ENCODE results near the gene BBC3.
A peak's percentile ranks its signal among the peaks of the same experiment; 100 is the strongest.
"Not testable (repeated sequence)": the region's sequence is repeated elsewhere in the genome, so short reads cannot be mapped to it uniquely, and the experiment has no call there.

BBC3 gene

DNA sequence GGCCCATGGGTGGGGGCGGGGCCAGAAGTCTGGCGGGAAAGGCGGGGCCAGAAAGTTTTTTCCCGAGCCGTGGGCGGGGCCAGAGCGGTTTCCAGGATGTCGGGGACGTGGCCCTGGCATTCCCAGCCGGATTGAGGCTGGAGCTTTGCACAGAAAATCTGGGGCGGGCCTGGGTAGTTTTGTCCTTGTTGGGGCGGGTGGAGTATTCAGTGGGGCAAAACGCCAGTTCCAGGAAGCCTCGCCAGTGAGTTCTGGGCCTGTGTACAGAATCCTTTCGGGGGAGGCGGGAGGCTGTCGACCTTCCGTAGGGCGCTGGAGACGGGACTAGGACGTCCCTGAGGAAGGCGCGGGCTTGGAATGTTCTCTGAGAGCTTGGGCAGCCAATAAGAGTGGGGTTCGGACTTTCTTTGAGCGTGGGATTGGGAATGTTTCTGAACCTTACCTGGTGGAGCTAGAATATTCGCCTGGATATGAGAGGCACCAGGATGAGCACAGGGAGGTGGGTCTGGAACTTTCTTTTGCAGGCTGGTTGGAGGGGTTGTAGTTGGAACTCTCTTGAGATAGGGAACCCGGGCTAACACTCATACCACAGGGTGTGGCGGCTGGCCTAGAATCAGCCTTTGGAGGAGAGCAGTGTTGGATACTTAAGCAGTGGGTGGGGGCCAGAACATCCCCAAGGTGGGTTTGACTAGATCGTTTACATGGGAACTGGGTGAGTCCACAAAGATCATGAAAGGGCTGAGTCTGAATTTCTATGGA is 26.6 kb upstream of the BBC3 start:
- DNase-seq, result no peak

DNA sequence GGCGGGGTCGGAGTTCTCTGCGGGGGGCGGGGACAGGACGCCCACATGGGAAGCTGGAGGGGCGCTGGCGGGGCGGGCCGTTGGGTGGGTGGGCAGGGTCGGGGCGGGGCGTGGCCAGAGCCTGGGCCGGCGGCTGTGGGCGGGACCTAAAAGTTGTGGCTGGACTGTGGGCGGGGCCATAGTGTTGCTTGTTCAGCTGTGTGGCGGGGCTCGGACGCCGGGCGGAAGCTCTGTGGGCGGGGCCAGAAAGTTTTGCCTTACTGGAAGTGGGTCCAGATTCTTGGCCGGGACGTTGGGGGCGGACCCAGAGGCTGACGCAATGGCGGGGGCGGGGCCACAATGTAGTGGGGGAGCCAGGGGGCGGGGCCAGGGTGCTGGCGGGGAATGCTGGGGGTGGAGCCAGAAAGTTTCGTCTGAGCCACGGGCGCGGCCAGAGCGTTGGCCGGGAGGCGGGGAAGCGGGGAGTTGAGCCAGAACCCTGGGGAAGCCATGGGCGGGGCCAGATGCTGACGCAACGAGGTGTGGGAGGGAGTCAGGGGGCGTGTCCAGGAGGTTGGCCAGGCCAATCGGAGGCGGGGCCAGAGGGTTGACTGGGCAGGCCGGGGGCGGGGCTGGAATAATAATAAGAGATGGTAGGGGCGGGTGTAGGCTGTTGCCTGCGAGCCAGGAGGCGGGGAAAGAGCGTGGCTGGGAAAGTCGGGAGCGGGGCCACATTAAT is 25.9 kb upstream of the BBC3 start:
- DNase-seq, result peak; percentile 100

DNA sequence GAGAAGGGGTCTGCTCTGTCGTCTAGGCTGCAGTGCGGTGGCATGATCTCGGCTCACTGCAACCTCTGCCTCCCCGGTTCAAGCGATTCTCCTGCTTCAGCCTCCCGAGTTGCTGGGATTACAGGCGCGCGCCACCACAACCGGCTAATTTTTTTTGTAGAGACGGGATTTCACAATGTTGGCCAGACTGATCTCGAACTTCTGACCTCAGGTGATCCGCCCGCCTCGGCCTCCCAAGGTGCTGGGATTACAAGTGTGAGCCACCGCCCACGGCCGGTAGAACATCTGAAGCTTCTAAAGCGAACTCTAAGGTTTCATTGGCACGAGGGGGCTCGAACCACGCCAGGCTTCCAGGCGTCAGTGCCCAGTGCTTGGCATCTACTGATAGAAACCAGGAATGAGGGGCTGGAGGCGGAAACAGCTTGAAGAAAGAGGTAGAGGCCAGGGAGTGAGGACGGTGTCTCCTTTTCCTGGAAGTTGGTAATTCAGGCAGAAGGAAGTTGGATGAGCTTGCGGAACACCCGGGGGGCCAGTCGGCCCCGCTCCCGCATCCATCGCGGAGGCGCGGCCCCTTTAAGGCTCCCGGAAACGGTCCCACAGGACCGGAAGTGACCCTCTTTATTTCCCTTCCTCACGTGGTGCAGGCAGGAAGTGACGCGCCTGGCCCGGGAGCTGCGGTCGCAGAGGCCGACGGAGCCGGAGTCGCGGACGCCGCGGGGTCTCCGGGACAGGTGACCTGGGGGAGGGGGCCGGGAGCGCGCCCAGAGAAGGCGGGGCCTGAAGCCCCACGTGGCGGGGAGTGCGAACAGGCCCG is 25.1 kb upstream of the BBC3 start, which contains the start of gene CCDC9:
Gene CCDC9, plus strand, starts transcription at position 647 of the 814 bp plus-strand sequence. CDS start 1,876 bp downstream, outside the sequence.
- DNase-seq, result peak; percentile 96

DNA sequence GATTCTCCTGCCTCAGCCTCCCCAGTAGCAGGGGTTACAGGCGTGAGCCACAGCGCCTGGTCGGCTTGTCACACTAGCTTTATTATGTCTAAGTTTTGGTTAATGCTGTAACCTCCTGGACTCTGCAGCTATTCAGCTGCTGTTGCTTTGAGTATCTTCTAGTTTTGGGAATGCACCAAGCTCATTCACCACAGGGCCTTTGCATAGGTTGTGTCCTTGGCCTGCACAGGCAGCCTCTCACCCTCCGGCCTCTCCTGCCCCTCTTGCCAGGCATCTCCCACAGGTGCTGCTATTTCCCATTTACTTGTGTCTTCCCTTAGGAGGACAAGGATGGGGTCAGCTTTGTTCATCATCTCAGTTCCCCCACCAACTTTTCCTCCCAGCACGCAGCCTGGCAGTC is 23.0 kb upstream of the BBC3 start:
- DNase-seq, result no peak

DNA sequence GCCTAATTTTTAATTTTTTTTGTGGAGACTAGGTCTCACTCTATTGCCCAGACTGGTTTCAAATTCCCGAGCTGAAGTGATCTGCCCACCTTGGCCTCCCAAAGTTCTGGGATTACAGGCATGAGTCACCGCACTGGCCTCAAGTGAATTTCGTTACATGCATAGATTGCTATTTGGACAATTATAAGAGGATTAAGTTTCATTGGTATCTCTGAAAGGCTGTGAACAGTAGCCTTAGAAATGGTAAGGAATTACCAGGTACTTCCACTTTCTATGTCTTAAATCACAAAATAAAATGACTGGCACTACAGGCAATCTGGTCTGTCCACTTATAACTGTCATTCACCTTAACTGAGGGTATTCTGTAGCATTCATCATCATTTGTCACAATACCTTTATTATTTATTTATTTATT is 22.5 kb upstream of the BBC3 start:
- no peak for DNase-seq

DNA sequence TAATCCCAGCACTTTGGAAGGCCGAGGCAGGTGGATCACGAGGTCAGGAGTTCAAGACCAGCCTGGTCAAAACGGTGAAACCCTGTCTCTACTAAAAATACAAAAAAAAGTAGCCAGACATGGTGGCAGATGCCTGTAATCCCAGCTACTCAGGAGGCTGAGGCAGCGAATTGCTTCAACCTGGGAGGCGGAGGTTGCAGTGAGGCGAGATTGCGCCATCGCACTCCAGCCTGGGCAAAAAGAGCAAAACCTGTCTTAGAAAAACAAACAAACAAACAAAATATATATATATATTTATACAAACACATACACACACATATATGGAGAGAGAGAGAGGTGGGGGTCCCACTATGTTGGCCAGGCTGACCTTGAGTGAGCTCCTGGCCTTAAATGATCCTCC is 22.0 kb upstream of the BBC3 start:
- not testable (repeated sequence) for DNase-seq

DNA sequence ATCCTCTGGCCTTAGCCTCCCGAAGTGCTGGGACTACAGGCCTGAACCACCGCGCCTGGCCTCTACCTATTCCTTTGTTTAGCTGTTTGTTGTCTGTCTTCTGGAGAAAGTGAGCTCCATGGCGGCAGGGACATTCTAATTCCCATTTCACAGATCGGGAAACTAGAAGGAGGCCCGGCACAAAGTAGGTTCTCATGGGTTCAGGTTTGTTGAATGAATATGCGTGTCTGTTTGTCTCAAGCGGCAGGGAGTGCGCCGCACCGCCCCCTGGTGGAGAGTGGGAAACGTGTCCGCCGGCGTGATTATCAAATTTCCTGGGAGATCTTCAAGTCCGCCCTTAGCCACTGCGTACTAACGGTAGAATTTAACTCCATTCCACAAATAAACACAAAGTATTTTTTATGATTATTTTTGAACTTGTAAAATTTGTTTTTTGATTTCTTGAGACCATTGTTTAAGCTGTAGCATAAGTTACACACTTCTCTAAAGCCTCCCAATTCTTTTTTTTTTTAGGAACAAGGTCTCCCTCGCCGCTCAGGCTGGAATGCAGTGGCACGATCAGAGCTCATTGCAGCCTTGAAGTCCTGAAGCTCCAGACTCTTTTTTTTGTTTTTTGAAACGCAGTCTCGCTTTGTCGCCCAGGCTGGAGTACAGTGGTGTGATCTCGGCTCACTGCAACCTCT is 16.4 kb upstream of the BBC3 start:
- DNase-seq, result peak; percentile 84

DNA sequence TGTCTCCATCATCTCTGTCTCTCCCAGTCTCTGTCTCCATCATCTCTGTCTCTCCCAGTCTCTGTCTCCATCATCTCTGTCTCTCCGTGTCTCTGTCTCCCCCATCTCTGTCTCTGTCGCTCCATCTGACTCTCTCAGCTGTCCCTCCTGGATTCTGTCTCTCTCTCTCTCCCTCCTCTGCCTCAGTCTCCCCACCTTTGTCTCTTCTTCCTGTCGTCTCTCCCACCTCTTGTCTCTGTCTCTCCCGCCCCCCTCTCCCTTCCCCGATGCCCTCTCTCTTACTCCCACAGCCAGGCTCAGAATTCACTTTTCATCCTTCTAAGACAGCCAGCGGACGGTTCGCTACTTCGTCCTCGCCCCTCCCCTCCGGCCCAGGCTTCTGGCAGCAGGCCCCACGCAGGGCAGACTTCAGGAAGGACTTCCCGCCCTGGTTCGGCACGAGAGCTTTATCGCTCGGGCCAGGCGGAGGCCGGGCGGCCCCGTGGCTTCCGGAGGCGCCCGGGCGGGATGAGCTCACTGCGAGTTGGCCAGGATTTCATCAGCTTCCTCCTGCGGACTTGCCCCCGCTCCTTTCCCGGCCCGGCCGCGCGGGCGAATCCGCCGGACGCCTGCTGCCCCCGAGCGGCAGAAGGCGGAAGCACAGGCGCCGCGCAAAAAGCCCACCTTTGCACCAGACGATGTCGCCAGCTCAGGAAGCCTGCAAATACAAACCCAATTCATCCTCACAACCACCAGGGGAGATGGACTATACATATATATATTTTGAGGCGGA is 13.0 kb upstream of the BBC3 start:
- DNase-seq, result peak; percentile 91

DNA sequence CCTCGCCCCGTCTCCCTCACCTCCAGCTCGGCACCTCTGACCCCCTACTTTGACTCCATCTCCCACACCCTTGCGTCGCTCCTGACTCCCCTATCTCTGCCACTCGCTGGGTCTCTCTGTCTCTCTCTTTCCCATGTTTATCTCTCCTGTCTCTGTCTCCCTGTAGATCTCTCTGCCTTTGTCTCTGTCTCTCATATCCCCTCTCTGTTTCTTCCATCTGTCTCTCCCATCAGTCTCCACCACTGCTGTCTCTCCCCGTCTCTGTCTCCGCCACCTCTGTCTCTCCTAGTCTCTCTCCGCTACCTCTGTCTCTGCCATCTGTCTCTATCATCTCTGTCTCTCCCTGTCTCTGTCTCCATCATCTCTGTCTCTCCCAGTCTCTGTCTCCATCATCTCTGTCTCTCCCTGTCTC is 12.4 kb upstream of the BBC3 start:
- DNase-seq, result no peak

DNA sequence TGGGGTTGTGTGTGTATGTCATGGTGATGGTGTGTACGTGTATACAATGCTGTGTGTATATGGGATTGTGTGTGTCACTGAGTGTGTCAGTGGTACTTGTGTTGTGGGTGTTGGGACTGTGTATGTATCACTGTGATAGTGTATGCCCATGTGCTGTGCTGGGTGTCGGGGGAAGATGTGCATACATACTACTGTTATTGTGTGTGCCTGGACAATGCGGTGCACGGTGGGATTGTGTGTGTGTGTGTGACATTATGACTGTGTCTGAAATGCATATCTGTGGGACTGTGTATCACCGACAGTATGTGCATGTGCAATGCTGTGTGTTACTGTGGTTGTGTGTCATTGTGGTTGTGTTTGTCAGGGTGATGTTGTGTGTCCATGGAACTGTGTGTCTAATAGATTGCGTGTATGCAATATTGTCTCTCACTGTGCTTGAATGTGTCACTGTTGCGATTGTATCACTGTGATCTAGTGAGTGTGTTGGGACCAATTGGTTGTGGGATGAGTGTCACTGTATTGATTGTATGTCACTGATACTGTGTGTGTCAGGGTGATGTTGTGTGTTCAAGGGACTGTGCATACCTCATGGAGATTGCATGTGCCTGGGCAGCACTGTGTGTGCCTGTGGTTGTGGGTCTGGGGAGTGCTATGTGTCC is 11.0 kb upstream of the BBC3 start:
- no peak for DNase-seq

DNA sequence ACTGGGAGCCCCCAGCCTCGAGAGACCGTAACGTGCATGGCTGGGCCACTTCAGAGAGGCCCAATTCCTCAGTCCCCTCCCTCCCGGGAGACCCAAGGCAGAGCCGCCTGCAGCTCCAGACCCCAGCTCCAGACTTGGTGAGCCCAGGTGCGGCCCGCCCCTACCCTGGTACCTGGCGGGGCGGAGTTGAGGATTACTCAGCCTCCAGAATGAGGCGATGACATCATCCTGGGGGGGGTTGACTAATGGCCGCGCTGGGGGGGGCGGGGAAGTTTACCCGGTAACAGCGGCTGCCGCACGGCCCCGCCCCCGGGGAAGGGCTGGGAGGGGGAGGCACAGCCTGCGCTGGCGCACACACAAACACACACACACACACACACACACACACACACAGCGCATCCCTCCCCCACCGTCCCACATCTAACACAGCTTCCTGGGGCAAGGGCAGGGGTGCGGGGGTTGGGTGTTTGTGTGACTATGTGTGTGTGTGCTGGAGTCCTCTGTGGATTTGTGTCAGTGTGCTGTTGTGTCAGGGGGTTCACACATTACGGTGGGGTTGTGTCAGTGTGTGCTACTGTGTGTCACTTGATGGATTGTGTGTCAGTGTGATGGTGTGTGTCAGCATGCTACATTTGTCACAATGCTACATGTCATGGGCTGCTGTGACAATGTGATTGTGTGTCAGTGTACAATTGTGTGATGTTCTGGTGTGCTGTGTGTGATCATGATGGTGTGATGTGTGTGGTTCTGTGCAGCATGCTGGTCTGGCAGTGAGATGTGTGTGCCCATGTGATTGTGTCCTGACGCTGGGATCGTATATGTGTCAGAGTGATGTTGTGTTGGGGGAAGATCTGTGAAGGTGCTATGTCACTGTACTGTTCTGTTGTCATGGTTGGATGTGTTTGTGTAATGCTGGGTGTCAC is 10.3 kb upstream of the BBC3 start:
- peak; percentile 87 for DNase-seq

DNA sequence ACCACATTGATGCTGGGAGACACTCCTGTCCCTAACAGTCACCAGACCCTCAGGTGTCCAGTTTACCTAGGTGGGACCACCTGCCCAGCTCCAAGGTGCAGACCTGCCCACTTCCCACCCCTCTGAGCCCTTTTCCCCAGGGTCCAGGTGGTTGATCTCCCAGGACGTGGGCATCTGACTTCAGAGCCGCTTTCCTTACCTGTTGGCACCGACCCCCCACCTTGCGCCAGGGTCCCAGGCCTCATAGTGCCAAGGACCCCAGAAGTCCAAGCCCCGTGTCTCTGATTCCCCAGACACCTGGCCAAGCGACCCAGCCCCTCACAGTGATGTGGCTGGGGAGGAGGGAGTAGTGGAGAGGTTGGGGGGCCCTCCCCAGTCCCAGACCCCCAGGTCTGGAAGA is 9.6 kb upstream of the BBC3 start:
- no peak for DNase-seq

DNA sequence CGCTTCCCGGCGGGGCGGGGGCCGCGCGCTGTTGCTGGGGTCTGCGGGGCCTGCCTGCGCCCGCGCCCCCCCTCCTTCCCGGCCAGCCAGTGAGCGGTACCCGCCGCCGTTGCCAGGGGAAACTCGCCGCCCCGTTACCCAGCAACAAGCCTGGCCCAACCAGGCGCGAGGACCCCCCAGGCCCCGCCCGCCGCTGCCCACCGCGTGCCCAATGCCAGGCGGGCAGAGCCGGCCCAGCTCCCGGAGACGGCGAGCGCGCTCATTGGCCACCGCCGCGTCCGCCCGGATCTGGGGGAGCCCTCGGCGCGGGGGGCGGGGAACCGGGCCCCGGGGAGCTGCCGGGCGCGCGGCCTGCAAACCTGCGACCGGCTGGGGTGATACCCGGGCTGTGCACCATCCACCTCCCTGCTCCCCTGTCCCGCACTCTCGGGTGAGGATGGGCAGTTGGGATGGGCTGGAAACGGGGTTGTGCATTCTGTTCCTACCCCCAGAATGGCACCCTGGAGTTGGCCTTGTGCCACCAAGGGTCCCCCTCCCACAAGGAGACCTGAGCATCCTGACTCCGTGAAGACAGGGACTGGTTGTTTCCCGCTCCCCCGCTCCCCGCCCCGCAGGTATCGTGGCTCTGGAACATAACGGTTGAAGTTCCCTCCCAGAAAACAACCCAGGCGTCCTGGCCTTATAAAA is 8.8 kb upstream of the BBC3 start:
- DNase-seq, result peak; percentile 53

DNA sequence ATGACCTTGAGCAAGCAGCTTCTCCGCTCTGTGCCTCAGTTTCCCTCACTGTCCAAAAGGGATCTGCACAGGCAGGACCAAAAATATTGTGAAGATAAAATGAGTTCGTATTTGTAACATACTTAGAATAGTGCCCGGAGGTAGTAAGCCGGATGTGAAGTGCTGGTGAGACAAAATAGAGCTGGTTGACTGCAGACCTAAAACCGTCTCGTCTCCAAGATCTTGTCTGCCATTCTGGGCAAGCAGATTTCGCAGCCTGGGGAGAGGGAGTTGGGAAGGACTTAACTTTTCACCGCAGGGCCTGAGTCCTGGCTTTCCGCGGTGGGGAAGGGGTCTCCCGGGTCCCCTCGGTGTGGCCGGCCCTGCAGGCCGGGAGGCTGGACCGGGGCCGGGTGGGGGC is 8.2 kb upstream of the BBC3 start:
- no peak for DNase-seq

DNA sequence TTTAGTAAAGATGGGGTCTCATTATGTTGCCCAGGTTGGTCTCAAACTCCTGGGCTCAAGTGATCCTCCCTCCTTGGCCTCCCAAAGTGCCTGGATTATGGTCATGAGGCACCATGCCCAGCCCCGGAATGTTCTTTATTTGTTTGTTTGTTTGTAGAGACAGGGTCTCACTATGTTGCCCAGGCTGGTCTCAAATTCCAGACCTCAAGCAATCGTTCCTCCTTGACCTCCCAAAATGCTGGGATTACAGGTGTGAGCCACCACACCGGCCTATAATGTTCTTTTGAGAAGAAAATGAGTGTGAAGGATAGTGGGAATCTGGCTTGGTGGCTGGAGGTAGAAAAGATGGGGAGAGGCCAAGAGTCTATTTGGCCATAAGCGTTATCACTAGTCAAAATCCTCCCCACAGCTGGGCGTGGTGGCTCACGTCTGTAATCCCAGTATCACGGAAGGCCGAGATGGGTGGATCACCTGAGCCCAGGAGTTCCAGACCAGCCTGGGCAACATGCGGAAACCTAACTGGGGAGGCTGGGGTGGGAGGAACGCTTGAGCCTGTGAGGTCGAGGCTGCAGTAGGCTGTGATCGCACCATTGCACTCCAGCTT is 5.2 kb upstream of the BBC3 start:
- no peak for DNase-seq

DNA sequence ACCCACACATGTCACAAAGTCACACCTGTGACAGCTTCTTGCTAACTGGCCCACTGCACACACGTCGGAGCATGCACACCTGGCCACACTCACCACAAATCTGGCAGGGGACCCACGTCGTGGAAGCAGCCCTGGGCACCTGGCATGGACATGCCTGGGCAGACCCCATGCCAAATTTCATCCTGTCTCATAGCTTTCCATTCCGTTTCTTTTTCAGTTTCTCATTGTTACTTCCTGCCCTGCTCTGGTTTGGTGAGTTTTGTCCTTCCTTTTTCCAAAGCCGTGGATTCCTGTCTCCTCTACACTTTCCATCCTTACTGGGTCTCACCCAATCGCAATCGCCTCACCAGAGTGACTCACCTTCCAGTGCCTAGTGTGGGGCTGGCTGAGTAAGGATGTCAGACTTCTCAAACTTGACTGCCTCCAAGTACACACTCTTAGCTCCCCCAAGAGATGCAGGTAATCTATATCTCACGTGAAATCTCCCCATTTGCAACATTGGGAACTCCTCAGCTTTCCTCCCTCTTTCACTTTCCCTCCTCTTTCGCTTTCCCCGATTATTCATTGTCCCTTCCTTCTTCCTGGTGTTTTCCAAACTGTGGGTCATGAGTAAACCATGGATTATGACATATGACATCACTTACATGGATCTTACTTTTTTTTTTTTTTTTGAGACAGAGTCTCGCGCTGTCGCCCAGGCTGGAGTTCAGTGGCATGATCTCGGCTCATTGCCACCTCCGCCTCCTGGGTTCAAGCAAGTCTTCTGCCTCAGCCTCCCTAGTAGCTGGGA is 1.6 kb upstream of the BBC3 start:
- peak; percentile 32 for DNase-seq

DNA sequence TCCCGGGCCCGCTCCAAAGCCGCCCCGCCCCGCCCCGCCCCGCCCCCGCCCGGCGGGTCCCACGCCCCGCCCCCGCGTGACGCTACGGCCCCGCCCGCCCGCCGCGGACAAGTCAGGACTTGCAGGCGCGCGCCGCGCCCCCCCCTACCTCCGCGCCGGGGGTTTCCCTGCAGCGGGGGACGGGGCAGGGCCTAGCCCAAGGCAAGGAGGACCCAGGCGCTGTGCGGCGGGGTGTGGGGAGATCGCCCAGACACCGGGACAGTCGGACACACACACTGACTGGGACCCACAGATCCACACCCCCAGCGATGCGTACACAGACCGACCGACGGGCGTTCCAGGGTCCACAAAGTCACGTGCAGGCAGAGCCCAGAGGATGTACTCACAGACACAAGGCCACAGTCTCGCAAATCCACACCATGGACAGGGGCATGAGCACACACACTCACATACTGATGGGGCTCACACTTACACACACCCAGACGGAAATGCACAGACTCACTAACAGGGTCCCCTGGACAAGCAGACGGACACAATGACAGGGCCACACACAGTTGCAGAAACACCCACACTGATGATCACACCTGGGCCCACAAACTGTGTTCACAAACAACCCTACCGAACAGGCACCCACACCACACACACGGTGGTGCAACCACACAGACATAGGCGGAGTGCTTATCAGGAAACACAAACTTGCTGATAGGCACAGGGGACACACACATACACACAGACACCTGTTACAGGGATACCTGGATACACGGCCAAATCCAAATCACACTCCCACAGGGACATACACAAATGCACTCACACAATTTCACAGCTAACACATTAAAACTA is 436 bp upstream of the BBC3 start:
- DNase-seq, result peak; percentile 86
